Adipose tissue (tissue), 3 donors: ENCODE results near the gene TNNI3. TPM values are rescaled to one million over a fixed set of nuclear protein-coding genes. Genes with fewer than 3 reads are reported as not detected.

Experiments
- polyA plus RNA-seq, 3 donors: library from polyadenylated mRNA; stranded (reverse); fragments of 200-250 nt; gene quantifications; one replicate each; pipeline ENCODE4 v1.2.3, GENCODE V29; 2013
- donor health status: healthy with polysubstance abuse.
- donor health status: Bipolar disorder and iron deficiency.
- donor health status: healthy.

The TNNI3 gene
- polyA plus RNA-seq, 3 donors, result 0.21 to 30.8 (median 1.1) TPM

Other genes with a start within 250 kb of the TNNI3 start
- gene NLRP7, start 210.2 kb downstream of the TNNI3 start, polyA plus RNA-seq, result not detected
- gene NLRP2, start 191.4 kb downstream of the TNNI3 start, polyA plus RNA-seq, result 1 to 10 TPM in 2 of 3 donors, not detected in 1; 1.4 to 2.4 TPM
- under 1 TPM in 2 of 3 donors, not detected in 1; 0.21 to 0.30 TPM for gene GP6, start 119.5 kb downstream of the TNNI3 start, polyA plus RNA-seq
- gene RDH13, start 94.6 kb downstream of the TNNI3 start, polyA plus RNA-seq, result 10 to 100 TPM in 1 of 3 donors, 1 to 10 TPM in 2; 8.7 to 14.4 (median 9.6) TPM
- gene EPS8L1, start 81.9 kb downstream of the TNNI3 start, polyA plus RNA-seq, result 10 to 100 TPM in 1 of 3 donors, 1 to 10 TPM in 2; 7.8 to 13.3 (median 9.1) TPM
- 100 to 1,000 TPM in 2 of 3 donors, 10 to 100 TPM in 1; 61.3 to 158 (median 123) TPM for gene PPP1R12C, start 40.1 kb downstream of the TNNI3 start, polyA plus RNA-seq
- gene TNNT1, start 8.5 kb downstream of the TNNI3 start, polyA plus RNA-seq, result 10 to 100 TPM in 1 of 3 donors, 1 to 10 TPM in 1, under 1 TPM in 1; 0.90 to 16.5 (median 1.4) TPM
- gene DNAAF3, start 8.9 kb upstream of the TNNI3 start, polyA plus RNA-seq, result 1 to 10 TPM in 1 of 3 donors, under 1 TPM in 1, not detected in 1; 0.10 to 2.5 TPM
- 1 to 10 TPM in 1 of 3 donors, under 1 TPM in 2; 0.27 to 1.8 (median 0.90) TPM for gene SYT5, start 22.6 kb upstream of the TNNI3 start, polyA plus RNA-seq
- gene PTPRH, start 51.8 kb upstream of the TNNI3 start, polyA plus RNA-seq, result 1 to 10 TPM; 3.0 to 5.5 (median 3.4) TPM
- 1 to 10 TPM; 2.1 to 4.0 (median 2.3) TPM for gene TMEM86B, start 71.0 kb upstream of the TNNI3 start, polyA plus RNA-seq
- gene PPP6R1, start 101.3 kb upstream of the TNNI3 start, polyA plus RNA-seq, result 10 to 100 TPM; 12.9 to 31.3 (median 27.6) TPM
- gene HSPBP1, start 122.4 kb upstream of the TNNI3 start, polyA plus RNA-seq, result 10 to 100 TPM; 21.9 to 39.9 (median 35.0) TPM
- gene BRSK1, start 126.3 kb upstream of the TNNI3 start, polyA plus RNA-seq, result 1 to 10 TPM in 1 of 3 donors, under 1 TPM in 2; 0.36 to 1.0 (median 0.79) TPM
- 1 to 10 TPM in 2 of 3 donors, under 1 TPM in 1; 0.74 to 4.0 (median 2.4) TPM for gene TMEM150B, start 167.6 kb upstream of the TNNI3 start, polyA plus RNA-seq
- 1 to 10 TPM; 5.2 to 6.6 (median 6.5) TPM for gene KMT5C, start 182.1 kb upstream of the TNNI3 start, polyA plus RNA-seq
- under 1 TPM in 2 of 3 donors, not detected in 1; 0.03 to 0.06 TPM for gene COX6B2, start 197.0 kb upstream of the TNNI3 start, polyA plus RNA-seq
- not detected for gene GARIN5B, start 205.5 kb upstream of the TNNI3 start, polyA plus RNA-seq
- 1 to 10 TPM in 1 of 3 donors, under 1 TPM in 1, not detected in 1; 0.28 to 1.7 TPM for gene IL11, start 212.7 kb upstream of the TNNI3 start, polyA plus RNA-seq
- not detected for gene TMEM190, start 219.1 kb upstream of the TNNI3 start, polyA plus RNA-seq
- under 1 TPM in 2 of 3 donors, not detected in 1; 0.16 to 0.90 TPM for gene TMEM238, start 226.6 kb upstream of the TNNI3 start, polyA plus RNA-seq
- gene RPL28, start 228.2 kb upstream of the TNNI3 start, polyA plus RNA-seq, result 1,000 to 10,000 TPM in 2 of 3 donors, 100 to 1,000 TPM in 1; 888 to 2,238 (median 2,131) TPM